Sigmoid colon (tissue), 4 donors: ENCODE measurements around the gene ARFIP1.

Experiments used
- EP300 ChIP-seq, 4 donors: sonication (generic); formaldehyde crosslinking; IDR thresholded peaks; one replicate each; pipeline ENCODE4 v1.6.1; 2017; ENCODE audit warnings: antibody characterized with exemption in 4 of 4
- POLR2A ChIP-seq, 2 donors: fragments of 450-650 bp; IDR thresholded peaks; one replicate each; pipeline ENCODE4 v1.6.1; 2016; ENCODE audit warnings: antibody characterized with exemption in 2 of 2, mild to moderate bottlenecking in 2 of 2, moderate library complexity in 2 of 2
- POLR2AphosphoS5 ChIP-seq, 4 donors: sonication (generic); formaldehyde crosslinking; IDR thresholded peaks; one replicate each; pipeline ENCODE4 v1.6.1; 2017; ENCODE audit warnings: antibody characterized with exemption in 4 of 4
- TF ChIP-seq, protein P1 (sequence below), 4 experiments: fragments of 450-650 bp in 3 of 4; fragments of 200-600 bp in 1 of 4; IDR thresholded peaks; one replicate each; pipeline ENCODE4 v1.5.1; 2016 to 2019; ENCODE audit warnings: antibody characterized with exemption in 4 of 4, mild to moderate bottlenecking in 3 of 4, moderate library complexity in 2 of 4

GRCh38 chr4:152926959-152927358 lies 147.2 kb downstream of the ARFIP1 start:
- TF ChIP-seq POLR2AphosphoS5 (IDR thresholded peaks at IDR 0.05) (no peak), POLR2A (IDR thresholded peaks at IDR 0.05) (no peak), EP300 (IDR thresholded peaks at IDR 0.05) (no peak)
- TF ChIP-seq, protein P1, sequence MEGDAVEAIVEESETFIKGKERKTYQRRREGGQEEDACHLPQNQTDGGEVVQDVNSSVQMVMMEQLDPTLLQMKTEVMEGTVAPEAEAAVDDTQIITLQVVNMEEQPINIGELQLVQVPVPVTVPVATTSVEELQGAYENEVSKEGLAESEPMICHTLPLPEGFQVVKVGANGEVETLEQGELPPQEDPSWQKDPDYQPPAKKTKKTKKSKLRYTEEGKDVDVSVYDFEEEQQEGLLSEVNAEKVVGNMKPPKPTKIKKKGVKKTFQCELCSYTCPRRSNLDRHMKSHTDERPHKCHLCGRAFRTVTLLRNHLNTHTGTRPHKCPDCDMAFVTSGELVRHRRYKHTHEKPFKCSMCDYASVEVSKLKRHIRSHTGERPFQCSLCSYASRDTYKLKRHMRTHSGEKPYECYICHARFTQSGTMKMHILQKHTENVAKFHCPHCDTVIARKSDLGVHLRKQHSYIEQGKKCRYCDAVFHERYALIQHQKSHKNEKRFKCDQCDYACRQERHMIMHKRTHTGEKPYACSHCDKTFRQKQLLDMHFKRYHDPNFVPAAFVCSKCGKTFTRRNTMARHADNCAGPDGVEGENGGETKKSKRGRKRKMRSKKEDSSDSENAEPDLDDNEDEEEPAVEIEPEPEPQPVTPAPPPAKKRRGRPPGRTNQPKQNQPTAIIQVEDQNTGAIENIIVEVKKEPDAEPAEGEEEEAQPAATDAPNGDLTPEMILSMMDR (IDR thresholded peaks at IDR 0.05): no peak
